NCI-H510A (cell line): ENCODE results near the gene COL4A4.

Source experiments
- DNase-seq: peaks from one replicate; lab custom pipeline; 2025; lab: John Stamatoyannopoulos, UW

Gene COL4A4

DNA sequence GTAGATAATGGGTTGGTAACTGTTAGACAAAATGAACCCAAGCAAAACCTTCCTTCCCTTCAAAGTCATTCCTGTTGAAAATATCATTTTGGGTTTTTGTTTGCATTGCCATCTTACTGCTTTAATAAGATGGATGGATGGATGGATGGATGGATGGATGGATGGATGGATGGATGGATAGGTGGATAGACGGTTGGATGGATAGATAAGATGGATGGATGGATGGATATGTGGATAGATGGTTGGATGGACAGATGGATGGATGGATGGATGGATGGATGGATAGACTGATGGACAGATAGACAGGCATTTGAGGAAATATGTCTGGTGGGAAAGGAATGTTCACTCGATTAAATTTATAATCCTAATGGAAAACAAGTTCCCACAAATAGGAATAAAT, 133.2 kb downstream of the COL4A4 start:
- DNase-seq = no peak

GRCh38 chr2:227029426-227030105, 134.4 kb downstream of the COL4A4 start:
- DNase-seq = no peak

GRCh38 chr2:227025510-227025909, 138.5 kb downstream of the COL4A4 start:
- DNase-seq = no peak

DNA sequence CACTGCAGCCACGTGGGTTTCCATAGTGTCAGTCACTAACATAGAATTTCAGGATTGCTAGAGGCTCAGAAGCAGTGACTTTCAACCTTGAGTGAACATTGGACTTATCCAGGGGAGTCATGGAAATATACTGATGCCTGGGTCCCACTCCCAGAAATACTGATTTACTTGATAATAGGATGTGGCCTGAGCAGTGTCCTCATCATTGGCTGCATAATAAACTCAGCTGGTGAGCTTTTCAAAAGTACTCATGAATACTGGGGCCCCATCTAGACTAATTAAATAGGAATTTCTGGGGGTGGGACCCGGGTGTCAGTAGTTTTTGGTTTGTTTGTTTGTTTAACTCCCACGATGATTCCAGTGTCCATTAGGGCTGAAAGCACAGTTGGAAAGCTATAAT, 141.4 kb downstream of the COL4A4 start:
- DNase-seq = no peak

GRCh38 chr2:227020416-227020815, 143.6 kb downstream of the COL4A4 start:
- DNase-seq = no peak

DNA sequence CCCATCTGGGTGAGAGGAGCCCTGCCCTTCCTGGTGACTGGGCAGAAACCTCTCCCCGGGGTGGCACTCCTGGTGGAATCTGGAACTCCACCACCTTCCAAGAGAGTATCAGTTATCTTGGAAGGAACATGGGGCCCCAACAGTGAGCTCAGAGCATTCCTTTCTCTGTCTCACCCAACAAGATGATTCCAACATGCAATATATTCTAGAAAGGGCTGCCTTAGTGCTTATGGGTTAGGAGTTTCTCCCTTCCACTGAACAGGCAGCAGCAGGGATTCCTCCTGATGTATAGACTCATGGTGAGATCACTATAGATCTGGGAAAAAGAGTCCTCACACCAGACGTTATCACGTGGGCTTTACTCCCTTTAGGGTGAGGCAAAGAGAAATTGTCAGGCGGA, 147.1 kb downstream of the COL4A4 start:
- DNase-seq = no peak

- no peak for DNase-seq
Measured at GRCh38 chr2:227013881-227014280, 150.1 kb downstream of the COL4A4 start.

DNA sequence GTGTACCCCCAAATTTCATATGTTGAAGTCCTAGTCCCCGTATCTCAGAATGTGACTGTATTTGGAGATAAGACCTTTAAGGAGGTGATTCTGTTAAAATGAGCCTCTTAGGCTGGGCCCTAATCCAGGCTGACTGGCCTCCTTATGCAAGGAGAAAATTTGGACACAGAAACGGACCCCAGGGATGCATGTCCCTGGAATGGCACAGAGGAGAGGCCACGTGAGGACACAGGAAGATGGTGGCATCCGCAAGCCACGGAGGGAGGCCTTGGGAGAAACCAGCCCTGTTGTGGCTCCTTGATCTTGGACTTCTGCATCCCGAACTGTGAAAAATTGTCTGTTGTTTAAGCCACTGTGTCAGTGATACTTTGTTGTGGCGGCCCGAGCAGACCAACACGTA, 150.7 kb downstream of the COL4A4 start:
- no peak for DNase-seq

DNA sequence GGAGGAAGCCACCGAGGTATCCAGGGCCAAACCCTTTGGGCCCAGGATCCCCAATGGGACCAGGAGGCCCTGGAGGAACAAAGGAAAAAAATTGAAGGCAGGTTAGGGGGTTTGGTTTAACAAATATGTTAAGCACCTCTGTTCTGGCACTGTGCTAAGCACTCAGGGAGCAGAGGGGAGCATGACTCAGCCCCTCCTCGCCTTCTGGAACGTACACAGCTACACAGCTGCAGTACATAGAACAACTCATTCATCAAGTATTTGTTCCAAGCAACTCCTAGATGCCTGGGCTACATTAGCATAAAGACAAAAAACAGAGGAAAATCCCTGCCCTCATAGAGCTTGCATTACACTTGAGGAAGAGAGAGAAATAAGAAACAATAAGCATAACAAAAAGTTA, 153.6 kb downstream of the COL4A4 start:
- no peak for DNase-seq

GRCh38 chr2:227007940-227008339, 156.1 kb downstream of the COL4A4 start:
- no peak for DNase-seq

- DNase-seq = no peak
Measured at GRCh38 chr2:227007148-227007547, 156.9 kb downstream of the COL4A4 start.

DNA sequence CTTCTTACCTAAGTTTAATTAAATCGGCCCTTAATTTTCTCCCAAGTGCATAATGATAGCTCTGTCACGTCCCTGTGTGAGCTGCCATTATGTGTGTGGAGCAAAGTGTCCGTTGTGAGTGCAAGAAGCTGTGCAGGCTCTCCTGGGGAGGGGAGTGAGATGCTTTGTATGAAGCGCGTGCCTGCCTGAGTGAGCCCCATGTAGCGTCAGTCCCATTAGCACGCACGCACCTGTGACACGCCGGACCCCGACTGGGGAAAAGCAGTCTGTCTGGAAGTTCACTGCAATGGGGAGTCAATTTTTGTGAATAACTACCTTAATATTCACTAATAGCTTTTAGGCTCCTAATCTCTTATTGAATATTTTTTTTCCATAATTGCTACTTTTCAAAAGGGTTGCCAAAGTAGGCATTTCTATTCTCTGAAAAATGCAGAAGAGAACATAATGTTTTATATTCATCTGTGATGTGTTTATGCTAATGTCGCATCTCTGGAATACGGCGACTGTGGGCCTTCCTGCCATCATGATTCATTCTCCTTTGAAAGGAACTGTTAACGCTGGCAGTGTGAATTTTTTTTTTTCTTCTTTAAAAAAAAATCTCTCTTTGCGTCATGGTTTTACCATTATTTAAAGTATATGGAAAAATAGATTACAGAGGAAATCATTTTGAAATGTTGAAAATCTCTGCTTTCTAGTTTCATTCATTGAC, 157.7 kb downstream of the COL4A4 start:
- no peak for DNase-seq

- no peak for DNase-seq
Measured at GRCh38 chr2:227004482-227004881, 159.5 kb downstream of the COL4A4 start.

DNA sequence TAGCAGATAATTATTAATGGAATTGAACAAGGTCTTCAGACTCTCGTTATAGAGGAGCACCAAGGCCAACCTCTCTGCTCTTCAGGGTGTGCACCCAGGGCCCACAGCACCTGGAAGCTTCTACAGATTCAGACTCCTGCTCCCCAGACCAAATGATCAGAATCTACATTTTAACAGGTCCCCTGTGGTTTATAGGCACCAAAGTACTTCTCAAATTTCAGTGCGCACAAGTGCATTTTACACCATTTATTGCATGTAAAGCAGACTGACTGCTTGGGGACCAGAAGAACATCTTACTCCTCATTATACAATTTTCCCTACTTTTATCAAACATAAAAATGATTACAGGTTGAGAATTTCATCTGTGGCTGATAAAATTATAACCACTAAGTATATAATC, 163.9 kb downstream of the COL4A4 start:
- no peak for DNase-seq

- DNase-seq = no peak
Measured at GRCh38 chr2:226999661-227000060, 164.3 kb downstream of the COL4A4 start.

DNA sequence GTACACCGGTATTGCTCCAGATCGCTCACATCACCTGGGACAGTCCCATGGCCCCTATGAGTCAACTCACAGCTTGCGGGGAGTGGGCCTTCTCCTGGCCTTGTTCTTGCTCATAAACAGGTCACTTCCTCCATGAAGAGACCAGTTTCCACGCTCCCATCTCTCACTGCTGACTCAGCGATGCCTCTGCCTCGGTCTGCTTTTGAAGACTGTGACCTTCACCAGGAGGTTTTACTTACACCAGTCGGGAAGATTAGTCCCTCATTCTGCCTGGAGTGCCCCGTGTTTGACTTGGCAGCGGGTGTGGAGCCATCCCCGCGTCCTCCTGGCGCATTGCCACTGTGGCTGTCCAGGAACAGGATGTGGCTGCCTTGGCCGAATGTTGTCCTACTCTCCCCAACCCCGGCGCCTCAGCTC, 168.4 kb downstream of the COL4A4 start:
- DNase-seq = no peak

- DNase-seq = no peak
Measured at GRCh38 chr2:226994775-226995174, 169.2 kb downstream of the COL4A4 start.

- DNase-seq = no peak
Measured at GRCh38 chr2:226993171-226993570, 170.8 kb downstream of the COL4A4 start.

DNA sequence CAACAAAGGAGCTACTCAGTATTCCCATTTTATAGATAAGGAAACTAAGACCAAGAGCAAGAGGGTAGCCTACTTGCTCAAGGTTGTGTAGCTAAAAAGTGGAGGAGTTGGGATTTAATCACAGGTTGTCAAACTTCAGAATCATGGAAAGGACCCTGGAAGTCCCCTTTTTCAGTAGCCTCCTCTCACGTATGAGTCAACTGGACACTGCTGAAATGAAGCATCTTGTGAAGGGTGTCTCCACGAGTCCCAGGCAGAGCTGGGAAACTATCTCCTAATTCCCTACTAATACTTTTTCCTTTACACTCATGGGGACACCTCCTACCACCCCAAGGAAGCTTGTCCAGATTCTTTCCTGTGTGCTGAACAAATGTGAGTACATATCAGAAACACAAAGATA, 172.3 kb downstream of the COL4A4 start:
- no peak for DNase-seq

DNA sequence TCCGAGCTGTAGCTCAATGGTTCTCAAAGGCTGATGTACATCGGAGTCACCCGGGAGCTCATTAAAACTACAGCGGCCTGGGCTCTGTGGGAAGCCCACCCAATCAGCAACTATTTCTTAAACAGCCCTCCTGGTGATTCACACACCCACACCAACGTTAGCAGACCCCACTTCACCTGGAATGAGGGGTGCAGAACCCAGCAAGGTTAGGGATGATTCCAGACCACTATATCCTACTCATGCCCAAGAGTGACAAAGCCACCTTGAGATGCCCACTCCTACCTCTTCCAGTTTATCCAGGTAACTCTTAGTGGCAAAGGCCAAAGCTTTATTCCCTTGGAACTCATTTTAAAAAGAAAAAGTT, 178.4 kb downstream of the COL4A4 start:
- DNase-seq = no peak

GRCh38 chr2:226984750-226985582, 179.0 kb downstream of the COL4A4 start:
- DNase-seq = peak; percentile 21

DNA sequence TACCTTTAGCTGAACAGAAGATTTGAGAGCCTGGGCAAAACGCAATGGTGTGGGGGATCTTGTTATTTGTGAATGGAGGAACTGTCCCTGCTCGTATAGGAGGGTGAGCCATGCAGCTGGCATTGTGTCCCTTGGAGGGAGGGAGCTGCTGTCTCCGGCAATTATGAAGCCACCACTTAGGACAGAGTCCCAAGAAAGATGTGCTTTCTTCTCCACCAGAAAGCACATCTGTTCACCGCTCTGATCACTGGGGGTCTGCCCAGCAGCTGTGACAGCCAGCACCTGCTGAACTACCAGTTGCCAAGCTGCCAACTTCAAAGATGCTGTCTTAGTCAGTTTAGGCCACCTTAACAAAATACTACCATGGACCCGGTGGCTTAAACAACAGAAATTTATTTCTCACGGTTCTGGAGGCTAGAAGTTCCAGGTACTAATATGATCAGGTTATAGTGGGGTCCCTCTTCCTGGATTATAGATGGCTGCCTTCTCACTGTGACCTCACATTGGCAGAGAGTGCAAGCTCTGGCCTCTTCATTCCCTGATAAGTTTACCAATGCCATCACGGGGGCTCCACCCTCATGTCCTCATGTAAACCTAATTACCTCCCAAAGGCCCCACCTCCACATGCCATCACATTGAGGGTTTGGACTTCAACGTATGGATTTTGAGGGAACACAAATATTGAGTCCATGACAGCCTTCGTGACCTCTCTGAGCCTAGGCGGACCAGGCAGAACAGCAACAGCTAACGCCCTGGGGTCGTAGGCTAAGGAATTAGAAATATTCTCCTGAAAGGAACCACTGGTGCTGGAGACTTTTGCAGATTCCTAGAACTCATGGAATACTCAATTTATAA, 179.9 kb downstream of the COL4A4 start:
- DNase-seq = no peak
